ENCODE measurements around the gene IQUB. TPM values are rescaled to one million over a fixed set of nuclear protein-coding genes. Genes with fewer than 3 reads are reported as not detected.
"Not testable (repeated sequence)": the region's sequence is repeated elsewhere in the genome, so short reads cannot be mapped to it uniquely, and the experiment has no call there.

IQUB gene
- total RNA-seq, 6 experiments from 2014 or later = 0.05 to 0.19 (median 0.12) TPM; not detected in 3

GRCh38 chr7:123410273-123410904, 124.0 kb downstream of the IQUB start:
- no peak for TF ChIP-seq CTCF (IDR thresholded peaks at IDR 0.05)
- no peak for DNase-seq
- Mint-ChIP-seq H3K27me3 (ENCODE audit: insufficient read depth) (no peaks in the 10 kb centered on the region; the same call in 1 of the 2 replicates), H3K4me1 (ENCODE audit: low read depth) (no peaks in the 10 kb centered on the region), H3K27ac (no peak overlapping the region), H3K9me3 (peaks cover 14% of the 10 kb centered on the region), H3K36me3 (ENCODE audit: low read depth) (no peaks in the 10 kb centered on the region), H3K4me3 (no peak overlapping the region)

- H3K36me3 Mint-ChIP-seq (ENCODE audit: low read depth); H3K27ac Mint-ChIP-seq; DNase-seq; H3K4me1 Mint-ChIP-seq (ENCODE audit: low read depth); H3K27me3 Mint-ChIP-seq (ENCODE audit: insufficient read depth); H3K4me3 Mint-ChIP-seq: not testable (repeated sequence)
- peaks cover 14% of the 10 kb centered on the region for H3K9me3 Mint-ChIP-seq
Measured at GRCh38 chr7:123407951-123408350, 126.4 kb downstream of the IQUB start.

Other genes with a start within 250 kb of the IQUB start
- 10 to 100 TPM; 46.1 to 52.7 (median 49.7) TPM for gene NDUFA5, start 23.2 kb upstream of the IQUB start, total RNA-seq (2021; fragmentation: NEBNext Ultra II Directional; extraction: Animal tissue kit (Norgen Biotek cat#: 25700))
- gene ASB15, start 67.2 kb upstream of the IQUB start, total RNA-seq (2021; fragmentation: NEBNext Ultra II Directional; extraction: Animal tissue kit (Norgen Biotek cat#: 25700)) = not detected
- not detected for gene LMOD2, start 121.3 kb upstream of the IQUB start, total RNA-seq (2021; fragmentation: NEBNext Ultra II Directional; extraction: Animal tissue kit (Norgen Biotek cat#: 25700))
- 10 to 100 TPM; 22.7 to 27.6 (median 26.5) TPM for gene WASL, start 214.4 kb upstream of the IQUB start, total RNA-seq (2021; fragmentation: NEBNext Ultra II Directional; extraction: Animal tissue kit (Norgen Biotek cat#: 25700))